GM12878 (cell line): Measurements from ENCODE around the gene CPNE5. TPM values are rescaled to one million over a fixed set of nuclear protein-coding genes. Genes with fewer than 3 reads are reported as not detected.

Experiments
- ATAC-seq: fragments of 200-7000 bp; cut with Tn5 transposase; 3 replicates; pipeline ENCODE4 v1.9.1; 2020; ENCODE audit warnings: mild to moderate bottlenecking, moderate library complexity
- BruUV-seq: library from RNA; stranded (reverse); fragments of 400-500 nt; replicated peaks from 2 replicates; lab custom pipeline; 2021; lab: Mats Ljungman, UMichigan
- CTCF ChIA-PET: fragments of 300-600 bp; sonication (Branson Sonifier 250); formaldehyde crosslinking; extraction: SDS; loops from one replicate; lab custom pipeline; 2021; ENCODE audit warnings: inconsistent platforms; lab: Yijun Ruan, JAX
- POLR2A ChIA-PET: fragments of 350-600 bp; formaldehyde crosslinking; extraction: SDS; loops from one replicate; lab custom pipeline; 2021; ENCODE audit warnings: inconsistent platforms; lab: Charles Lee
- RAD21 ChIA-PET: fragments of 300-600 bp; sonication (Branson Sonifier 250); formaldehyde crosslinking; loops from one replicate; lab custom pipeline; 2023; ENCODE audit warnings: antibody characterized with exemption; ENCODE audit not compliant: unreplicated experiment; lab: Charles Lee
- SMC1A ChIA-PET: fragments of 300-600 bp; sonication (Branson Sonifier 250); formaldehyde crosslinking; loops from one replicate; lab custom pipeline; 2023; ENCODE audit not compliant: unreplicated experiment, uncharacterized antibody; lab: Charles Lee
- DNase-seq: peaks from one replicate; pipeline ENCODE4 v3.0.0-alpha.2; 2011; ENCODE audit warnings: low read depth, low spot score
- FAIRE-seq: peaks from 3 replicates; lab custom pipeline; 2011; peaks lifted over from hg19 to GRCh38; lab: Jason Lieb, UNC
- H2AFZ ChIP-seq: 2 replicates; pipeline ENCODE4 v1.6.0; 2011; ENCODE audit warnings: low read depth, low read length, control low read depth; ENCODE audit not compliant: control insufficient read depth
- H3K27ac ChIP-seq: 2 replicates; pipeline ENCODE4 v1.5.1; 2011; ENCODE audit warnings: control low read depth; ENCODE audit not compliant: control insufficient read depth, insufficient read depth
- H3K27me3 ChIP-seq, 2 experiments: replicated peaks in 1 of 2; 2 replicates each; pipeline versions ENCODE4 v1.6.0 to v1.6.1; 2011; ENCODE audit warnings: low read length in 1 of 2; ENCODE audit not compliant: control insufficient read depth in 2 of 2, insufficient read depth in 2 of 2
- H3K36me3 ChIP-seq, 2 experiments: 2 replicates each; pipeline ENCODE4 v1.5.1; 2011; ENCODE audit warnings: low read length in 1 of 2; ENCODE audit not compliant: control insufficient read depth in 2 of 2, insufficient read depth in 2 of 2
- H3K4me1 ChIP-seq: 2 replicates; pipeline ENCODE4 v1.6.1; 2011; ENCODE audit warnings: mild to moderate bottlenecking, low read length, moderate library complexity, mixed read lengths; ENCODE audit not compliant: control insufficient read depth, insufficient read depth
- H3K4me2 ChIP-seq: 2 replicates; pipeline ENCODE4 v1.6.0; 2011; ENCODE audit warnings: control low read depth; ENCODE audit not compliant: control insufficient read depth, insufficient read depth
- H3K4me3 ChIP-seq: fragments of 200-600 bp; sonication (generic); 2 replicates; pipeline ENCODE4 v1.5.1; 2016
- H3K79me2 ChIP-seq: 2 replicates; pipeline ENCODE4 v1.6.0; 2011; ENCODE audit warnings: low read length; ENCODE audit not compliant: control insufficient read depth, insufficient read depth
- H3K9ac ChIP-seq: 2 replicates; pipeline ENCODE4 v1.8.0; 2011; ENCODE audit warnings: low read length, control low read depth, mixed read lengths; ENCODE audit not compliant: control insufficient read depth, insufficient read depth
- H3K9me3 ChIP-seq: replicated peaks from 3 replicates; pipeline ENCODE4 v1.5.1; 2011; ENCODE audit warnings: mild to moderate bottlenecking, low read length; ENCODE audit not compliant: control insufficient read depth, insufficient read depth
- H4K20me1 ChIP-seq: 2 replicates; pipeline ENCODE4 v1.6.0; 2011; ENCODE audit not compliant: control insufficient read depth, insufficient read depth
- CHD1 ChIP-seq: IDR thresholded peaks from 2 replicates; pipeline ENCODE4 v1.6.1; 2012; ENCODE audit warnings: low read depth, low read length, improper control_type of control experiment
- EED ChIP-seq: sonication (generic); IDR thresholded peaks from 2 replicates; pipeline ENCODE4 v1.6.1; 2016; ENCODE audit warnings: antibody characterized with exemption, low read depth
- MTA2 ChIP-seq: fragments of 450-650 bp; IDR thresholded peaks from 2 replicates; pipeline ENCODE4 v1.6.1; 2016; ENCODE audit warnings: low read depth, mild to moderate bottlenecking, moderate library complexity
- MYC ChIP-seq: IDR thresholded peaks from 2 replicates; pipeline ENCODE4 v1.6.1; 2011; ENCODE audit warnings: mild to moderate bottlenecking, low read length, moderate library complexity, inconsistent platforms; ENCODE audit not compliant: insufficient read depth, insufficient replicate concordance, insufficient read length, severe bottlenecking
- NRF1 ChIP-seq: conservative IDR thresholded peaks from 2 replicates; pipeline ENCODE4 v1.6.1; 2011; ENCODE audit warnings: mild to moderate bottlenecking, low read depth, low read length, improper control_type of control experiment
- PAX8 ChIP-seq: fragments of 450-650 bp; IDR thresholded peaks from 2 replicates; pipeline ENCODE4 v1.6.1; 2017; ENCODE audit warnings: mild to moderate bottlenecking, moderate library complexity
- WRNIP1 ChIP-seq: IDR thresholded peaks from 2 replicates; pipeline ENCODE4 v1.6.1; 2011; ENCODE audit warnings: low read depth, low read length, improper control_type of control experiment, borderline replicate concordance
- ZBED1 ChIP-seq: IDR thresholded peaks from 2 replicates; pipeline ENCODE4 v1.6.1; 2016; ENCODE audit warnings: borderline replicate concordance
- WGBS: methylation state at CpG from one replicate; pipeline ENCODE4 v1.1.6; 2016; ENCODE audit warnings: low lambda C conversion rate; ENCODE audit not compliant: insufficient replicate concordance, insufficient coverage; ENCODE audit errors: missing lambda C conversion rate; 5-methylcytosine and 5-hydroxymethylcytosine counted together
- in situ Hi-C: fragments of 300-500 bp; cut with MboI; formaldehyde crosslinking; loops from 9 replicates; pipeline ENCODE4 v1.14.3; 2018; ENCODE audit warnings: mixed read lengths
- intact Hi-C: fragments of 100-400 bp; cut with micrococcal nuclease; formaldehyde crosslinking; loops from one replicate; pipeline ENCODE4 v1.14.2; 2022; ENCODE audit not compliant: unreplicated experiment
- polyA plus RNA-seq, 11 experiments: library from polyadenylated mRNA; depleted of rRNA in 4 of 11; unstranded in 6 of 11; stranded (reverse) in 5 of 11; fragments of >200 nt; fragmentation: Nextera tagmentation in 4 of 11; fragmentation: Illumina TruSeq in 1 of 11; extraction: Ambion mirVana in 4 of 11; extraction: Trizol in 1 of 11; gene quantifications; 1 replicate in 1 of 11; 2 replicates in 10 of 11; pipeline versions ENCODE4 v1.2.1 to v1.2.3, GENCODE V29; 2011 to 2016; ENCODE audit warnings: inconsistent platforms in 2 of 11, missing spikeins in 2 of 11, low read depth in 1 of 11
- total RNA-seq, 4 experiments: library from RNA; depleted of rRNA in 3 of 4; stranded (reverse); fragments of >200 nt in 3 of 4; fragmentation: Illumina TruSeq in 1 of 4; extraction: Trizol in 1 of 4; gene quantifications; 2 replicates each; pipeline versions ENCODE4 v1.2.1 to v1.2.3, GENCODE V29; 2013 to 2021
- TF ChIP-seq, protein P1 (sequence below): IDR thresholded peaks from 2 replicates; pipeline ENCODE4 v1.6.1; 2011; ENCODE audit warnings: borderline replicate concordance, low read depth, mild to moderate bottlenecking, moderate library complexity, low read length; ENCODE audit not compliant: insufficient read depth, poor library complexity, severe bottlenecking
- TF ChIP-seq, protein P2 (sequence below): fragments of 450-650 bp; formaldehyde crosslinking; IDR thresholded peaks from 2 replicates; pipeline ENCODE4 v1.4.0; 2022; ENCODE audit warnings: mild to moderate bottlenecking, moderate library complexity
- TF ChIP-seq, protein P3 (sequence below): fragments of 450-650 bp; formaldehyde crosslinking; IDR thresholded peaks from 2 replicates; pipeline ENCODE4 v1.4.0; 2020; ENCODE audit warnings: mild to moderate bottlenecking, moderate library complexity

The CPNE5 gene
- total and polyA plus RNA-seq, 10 of the 15 experiments (the other 5 are each of a cell fraction or from before 2014, with no cell fraction given) = 2.4 to 39.1 (median 18.2) TPM

DNA sequence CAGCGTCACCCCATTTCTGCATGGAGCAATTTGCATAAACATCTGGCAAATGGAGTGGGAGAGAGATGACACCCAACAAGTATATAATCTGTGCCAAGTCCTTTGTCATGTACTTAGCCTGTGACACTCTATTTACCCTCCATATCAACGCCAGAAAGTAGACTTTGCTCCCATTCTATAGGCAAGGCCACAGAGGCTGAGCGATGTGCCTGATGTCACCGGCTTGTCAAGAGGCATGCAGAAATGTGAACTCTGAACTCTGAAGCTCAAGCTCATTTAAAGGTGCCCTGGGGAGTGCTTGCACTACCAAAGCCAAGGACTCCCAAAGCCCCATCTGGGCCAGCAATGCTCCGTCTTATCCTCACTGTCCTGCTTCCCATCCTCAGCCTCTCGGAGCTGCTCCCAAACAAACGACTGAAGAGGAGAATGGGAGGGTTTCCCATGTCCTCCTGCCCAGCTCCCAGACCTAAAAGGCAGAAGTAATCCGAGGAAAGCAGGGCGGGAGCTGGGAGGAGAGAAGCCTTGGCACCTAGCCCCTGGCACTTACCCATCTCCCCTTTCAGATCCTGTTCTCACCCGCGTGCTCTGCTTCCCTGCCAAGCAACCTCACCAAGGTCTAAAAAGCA, 9.2 kb downstream of the CPNE5 start:
- FAIRE-seq = no peak
- ChIA-PET RAD21 (no interaction called here), SMC1A (no interaction called here), CTCF (interaction anchor here (0.7 kb wide), 1 partner anchor 1532 kb away, joined by 3 read pairs; no protein-coding TSS in a partner anchor), POLR2A (no interaction called here)
- Histone ChIP-seq H2AFZ (no peak overlapping the region), H3K79me2 (no peaks in the 10 kb centered on the region), H3K9ac (no peak overlapping the region), H3K4me1 (no peaks in the 10 kb centered on the region), H4K20me1 (no peaks in the 10 kb centered on the region), H3K27ac (no peak overlapping the region), H3K4me2 (no peak overlapping the region), H3K27me3 (no peaks in the 10 kb centered on the region), H3K4me3 (no peak overlapping the region), H3K36me3 (no peaks in the 10 kb centered on the region), H3K9me3 (no peaks in the 10 kb centered on the region; the same call in 2 of the 3 replicates)
- in situ Hi-C loops = no loop called here
- no peak for DNase-seq
- ATAC-seq = no peak
- BruUV-seq = no TSS peak
- WGBS = 44% methylated on average over 11 of the region's 11 CpGs
- intact Hi-C loops = no loop called here
- no peak for TF ChIP-seq MYC
- TF ChIP-seq, protein P1, sequence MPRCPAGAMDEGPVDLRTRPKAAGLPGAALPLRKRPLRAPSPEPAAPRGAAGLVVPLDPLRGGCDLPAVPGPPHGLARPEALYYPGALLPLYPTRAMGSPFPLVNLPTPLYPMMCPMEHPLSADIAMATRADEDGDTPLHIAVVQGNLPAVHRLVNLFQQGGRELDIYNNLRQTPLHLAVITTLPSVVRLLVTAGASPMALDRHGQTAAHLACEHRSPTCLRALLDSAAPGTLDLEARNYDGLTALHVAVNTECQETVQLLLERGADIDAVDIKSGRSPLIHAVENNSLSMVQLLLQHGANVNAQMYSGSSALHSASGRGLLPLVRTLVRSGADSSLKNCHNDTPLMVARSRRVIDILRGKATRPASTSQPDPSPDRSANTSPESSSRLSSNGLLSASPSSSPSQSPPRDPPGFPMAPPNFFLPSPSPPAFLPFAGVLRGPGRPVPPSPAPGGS = no peak
- TF ChIP-seq WRNIP1 = no peak
- no peak for TF ChIP-seq NRF1
- no peak for TF ChIP-seq CHD1
- TF ChIP-seq ZBED1 = no peak
- TF ChIP-seq, protein P2, sequence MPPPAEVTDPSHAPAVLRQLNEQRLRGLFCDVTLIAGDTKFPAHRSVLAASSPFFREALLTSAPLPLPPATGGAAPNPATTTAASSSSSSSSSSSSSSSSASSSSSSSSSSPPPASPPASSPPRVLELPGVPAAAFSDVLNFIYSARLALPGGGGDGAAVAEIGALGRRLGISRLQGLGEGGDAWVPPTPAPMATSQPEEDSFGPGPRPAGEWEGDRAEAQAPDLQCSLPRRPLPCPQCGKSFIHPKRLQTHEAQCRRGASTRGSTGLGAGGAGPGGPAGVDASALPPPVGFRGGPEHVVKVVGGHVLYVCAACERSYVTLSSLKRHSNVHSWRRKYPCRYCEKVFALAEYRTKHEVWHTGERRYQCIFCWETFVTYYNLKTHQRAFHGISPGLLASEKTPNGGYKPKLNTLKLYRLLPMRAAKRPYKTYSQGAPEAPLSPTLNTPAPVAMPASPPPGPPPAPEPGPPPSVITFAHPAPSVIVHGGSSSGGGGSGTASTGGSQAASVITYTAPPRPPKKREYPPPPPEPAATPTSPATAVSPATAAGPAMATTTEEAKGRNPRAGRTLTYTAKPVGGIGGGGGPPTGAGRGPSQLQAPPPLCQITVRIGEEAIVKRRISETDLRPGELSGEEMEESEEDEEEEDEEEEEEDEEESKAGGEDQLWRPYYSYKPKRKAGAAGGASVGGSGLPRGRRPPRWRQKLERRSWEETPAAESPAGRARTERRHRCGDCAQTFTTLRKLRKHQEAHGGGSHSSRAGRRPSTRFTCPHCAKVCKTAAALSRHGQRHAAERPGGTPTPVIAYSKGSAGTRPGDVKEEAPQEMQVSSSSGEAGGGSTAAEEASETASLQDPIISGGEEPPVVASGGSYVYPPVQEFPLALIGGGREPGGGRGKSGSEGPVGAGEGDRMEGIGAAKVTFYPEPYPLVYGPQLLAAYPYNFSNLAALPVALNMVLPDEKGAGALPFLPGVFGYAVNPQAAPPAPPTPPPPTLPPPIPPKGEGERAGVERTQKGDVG (CRISPR knock-in tag) = no peak
- no peak for TF ChIP-seq MTA2
- TF ChIP-seq, protein P3, sequence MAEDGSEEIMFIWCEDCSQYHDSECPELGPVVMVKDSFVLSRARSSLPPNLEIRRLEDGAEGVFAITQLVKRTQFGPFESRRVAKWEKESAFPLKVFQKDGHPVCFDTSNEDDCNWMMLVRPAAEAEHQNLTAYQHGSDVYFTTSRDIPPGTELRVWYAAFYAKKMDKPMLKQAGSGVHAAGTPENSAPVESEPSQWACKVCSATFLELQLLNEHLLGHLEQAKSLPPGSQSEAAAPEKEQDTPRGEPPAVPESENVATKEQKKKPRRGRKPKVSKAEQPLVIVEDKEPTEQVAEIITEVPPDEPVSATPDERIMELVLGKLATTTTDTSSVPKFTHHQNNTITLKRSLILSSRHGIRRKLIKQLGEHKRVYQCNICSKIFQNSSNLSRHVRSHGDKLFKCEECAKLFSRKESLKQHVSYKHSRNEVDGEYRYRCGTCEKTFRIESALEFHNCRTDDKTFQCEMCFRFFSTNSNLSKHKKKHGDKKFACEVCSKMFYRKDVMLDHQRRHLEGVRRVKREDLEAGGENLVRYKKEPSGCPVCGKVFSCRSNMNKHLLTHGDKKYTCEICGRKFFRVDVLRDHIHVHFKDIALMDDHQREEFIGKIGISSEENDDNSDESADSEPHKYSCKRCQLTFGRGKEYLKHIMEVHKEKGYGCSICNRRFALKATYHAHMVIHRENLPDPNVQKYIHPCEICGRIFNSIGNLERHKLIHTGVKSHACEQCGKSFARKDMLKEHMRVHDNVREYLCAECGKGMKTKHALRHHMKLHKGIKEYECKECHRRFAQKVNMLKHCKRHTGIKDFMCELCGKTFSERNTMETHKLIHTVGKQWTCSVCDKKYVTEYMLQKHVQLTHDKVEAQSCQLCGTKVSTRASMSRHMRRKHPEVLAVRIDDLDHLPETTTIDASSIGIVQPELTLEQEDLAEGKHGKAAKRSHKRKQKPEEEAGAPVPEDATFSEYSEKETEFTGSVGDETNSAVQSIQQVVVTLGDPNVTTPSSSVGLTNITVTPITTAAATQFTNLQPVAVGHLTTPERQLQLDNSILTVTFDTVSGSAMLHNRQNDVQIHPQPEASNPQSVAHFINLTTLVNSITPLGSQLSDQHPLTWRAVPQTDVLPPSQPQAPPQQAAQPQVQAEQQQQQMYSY = no peak
- TF ChIP-seq PAX8 = no peak
- no peak for TF ChIP-seq EED
